HepG2 (cell line): Measurements from ENCODE around the gene POLN. TPM values are rescaled to one million over a fixed set of nuclear protein-coding genes. Genes with fewer than 3 reads are reported as not detected.

Source experiments
- AGO2 ChIP-seq: fragments of 200-400 bp; formaldehyde crosslinking; optimal IDR thresholded peaks from 2 replicates; pipeline ENCODE3; 2017; ENCODE audit warnings: mild to moderate bottlenecking, low read depth, low read length, moderate library complexity
- ARID2 ChIP-seq: sonication (generic); formaldehyde crosslinking; IDR thresholded peaks from 2 replicates; pipeline ENCODE4 v1.8.1; 2022; ENCODE audit warnings: mild to moderate bottlenecking, missing genetic modification reagents, borderline replicate concordance
- ASH2L ChIP-seq: fragments of 300-600, 200-600 bp; sonication (generic); IDR thresholded peaks from 2 replicates; pipeline ENCODE4 v1.7.0; 2017; ENCODE audit warnings: low read depth, mild to moderate bottlenecking, moderate library complexity, mixed read lengths, low read length; ENCODE audit not compliant: insufficient read length
- CCDC6 ChIP-seq: sonication (generic); formaldehyde crosslinking; IDR thresholded peaks from 2 replicates; pipeline ENCODE4 v1.8.1; 2022; ENCODE audit warnings: mild to moderate bottlenecking, missing genetic modification reagents, moderate library complexity
- CTCF ChIP-seq: sonication (generic); formaldehyde crosslinking; IDR thresholded peaks from 2 replicates; pipeline ENCODE4 v1.5.0; 2020; ENCODE audit warnings: mild to moderate bottlenecking, missing genetic modification reagents, moderate library complexity
- DPF2 ChIP-seq: sonication (generic); formaldehyde crosslinking; IDR thresholded peaks from 2 replicates; pipeline ENCODE4 v1.4.0; 2020; ENCODE audit warnings: mild to moderate bottlenecking, low read depth, missing genetic modification reagents, borderline replicate concordance
- FOXM1 ChIP-seq: sonication (generic); formaldehyde crosslinking; IDR thresholded peaks from 2 replicates; pipeline ENCODE4 v1.5.0; 2020; ENCODE audit warnings: missing genetic modification reagents
- GTF3A ChIP-seq: sonication (generic); formaldehyde crosslinking; conservative IDR thresholded peaks from 2 replicates; pipeline ENCODE4 v1.4.0; 2020; ENCODE audit warnings: mild to moderate bottlenecking, missing genetic modification reagents
- KMT2A ChIP-seq: sonication (generic); formaldehyde crosslinking; IDR thresholded peaks from 2 replicates; pipeline ENCODE4 v1.4.0; 2020; ENCODE audit warnings: missing genetic modification reagents
- LBX2 ChIP-seq: sonication (generic); formaldehyde crosslinking; IDR thresholded peaks from 2 replicates; pipeline ENCODE4 v1.5.0; 2020; ENCODE audit warnings: missing genetic modification reagents, mild to moderate bottlenecking, borderline replicate concordance
- MED8 ChIP-seq: sonication (generic); formaldehyde crosslinking; IDR thresholded peaks from 2 replicates; pipeline ENCODE4 v1.8.1; 2023; ENCODE audit warnings: mild to moderate bottlenecking, missing genetic modification reagents; ENCODE audit not compliant: insufficient replicate concordance
- NPAS2 ChIP-seq: sonication (generic); formaldehyde crosslinking; IDR thresholded peaks from 2 replicates; pipeline ENCODE4 v1.8.0; 2022; ENCODE audit warnings: mild to moderate bottlenecking, missing genetic modification reagents, borderline replicate concordance
- NR2F2 ChIP-seq: IDR thresholded peaks from 2 replicates; pipeline ENCODE4 v1.6.1; 2012; ENCODE audit warnings: low read depth, inconsistent platforms, borderline replicate concordance
- POLR2A ChIP-seq, 2 experiments: IDR thresholded peaks; 2 replicates each; pipeline ENCODE4 v1.6.1; 2011; ENCODE audit warnings: low read depth in 2 of 2, low read length in 2 of 2, mild to moderate bottlenecking in 1 of 2, moderate library complexity in 1 of 2; ENCODE audit not compliant: insufficient read depth in 1 of 2
- RBM39 ChIP-seq: fragments of 200-400 bp; formaldehyde crosslinking; IDR thresholded peaks from one replicate; pipeline ENCODE4 v1.6.1; 2018; ENCODE audit warnings: antibody characterized with exemption, mild to moderate bottlenecking, low read depth, low read length; ENCODE audit not compliant: poor library complexity, severe bottlenecking
- SAP130 ChIP-seq: IDR thresholded peaks from 2 replicates; pipeline ENCODE4 v1.6.1; 2016; ENCODE audit warnings: low read depth
- SATB2 ChIP-seq: sonication (generic); formaldehyde crosslinking; IDR thresholded peaks from 2 replicates; pipeline ENCODE4 v1.5.0; 2020; ENCODE audit warnings: missing genetic modification reagents
- SETDB1 ChIP-seq: sonication (generic); formaldehyde crosslinking; IDR thresholded peaks from 2 replicates; pipeline ENCODE4 v1.5.1; 2020; ENCODE audit warnings: missing genetic modification reagents, mild to moderate bottlenecking, borderline replicate concordance
- SIX4 ChIP-seq: sonication (generic); formaldehyde crosslinking; IDR thresholded peaks from 2 replicates; pipeline ENCODE4 v1.4.0; 2020; ENCODE audit warnings: missing genetic modification reagents
- SOX6 ChIP-seq, 2 experiments: fragments of 450-650 bp in 1 of 2; sonication (generic) in 1 of 2; formaldehyde crosslinking in 1 of 2; IDR thresholded peaks; 2 replicates each; pipeline versions ENCODE4 v1.4.0 to v1.6.1; 2017 to 2020; ENCODE audit warnings: antibody characterized with exemption in 1 of 2, mild to moderate bottlenecking in 1 of 2, missing genetic modification reagents in 1 of 2
- THAP7 ChIP-seq: sonication (generic); formaldehyde crosslinking; IDR thresholded peaks from 2 replicates; pipeline ENCODE4 v1.8.1; 2023; ENCODE audit warnings: mild to moderate bottlenecking, missing genetic modification reagents
- ZKSCAN5 ChIP-seq: sonication (generic); formaldehyde crosslinking; IDR thresholded peaks from 2 replicates; pipeline ENCODE4 v1.5.1; 2020; ENCODE audit warnings: mild to moderate bottlenecking, missing genetic modification reagents
- ZNF256 ChIP-seq: sonication (generic); formaldehyde crosslinking; conservative IDR thresholded peaks from 2 replicates; pipeline ENCODE4 v1.4.0; 2020; ENCODE audit warnings: missing genetic modification reagents
- ZNF263 ChIP-seq: sonication (generic); formaldehyde crosslinking; IDR thresholded peaks from 2 replicates; pipeline ENCODE4 v1.4.0; 2020; ENCODE audit warnings: missing genetic modification reagents
- ZNF30 ChIP-seq: sonication (generic); formaldehyde crosslinking; IDR thresholded peaks from 2 replicates; pipeline ENCODE4 v1.5.0; 2020; ENCODE audit warnings: mild to moderate bottlenecking, missing genetic modification reagents
- ZNF326 ChIP-seq: sonication (generic); formaldehyde crosslinking; IDR thresholded peaks from 2 replicates; pipeline ENCODE4 v1.4.0; 2020; ENCODE audit warnings: missing genetic modification reagents, borderline replicate concordance
- ZNF441 ChIP-seq: sonication (generic); formaldehyde crosslinking; IDR thresholded peaks from 2 replicates; pipeline ENCODE4 v1.7.0; 2021; ENCODE audit warnings: missing genetic modification reagents, borderline replicate concordance
- ZNF558 ChIP-seq: sonication (generic); formaldehyde crosslinking; IDR thresholded peaks from 2 replicates; pipeline ENCODE4 v1.9.0; 2022; ENCODE audit warnings: mild to moderate bottlenecking, missing genetic modification reagents, borderline replicate concordance
- ZNF570 ChIP-seq: sonication (generic); formaldehyde crosslinking; IDR thresholded peaks from 2 replicates; pipeline ENCODE4 v1.4.0; 2020; ENCODE audit warnings: mild to moderate bottlenecking, missing genetic modification reagents, borderline replicate concordance
- ZNF605 ChIP-seq: sonication (generic); formaldehyde crosslinking; IDR thresholded peaks from 2 replicates; pipeline ENCODE4 v1.8.0; 2022; ENCODE audit warnings: mild to moderate bottlenecking, missing genetic modification reagents
- ZNF776 ChIP-seq: sonication (generic); formaldehyde crosslinking; IDR thresholded peaks from 2 replicates; pipeline ENCODE4 v1.4.0; 2020; ENCODE audit warnings: mild to moderate bottlenecking, missing genetic modification reagents
- polyA plus RNA-seq, 8 experiments: library from polyadenylated mRNA; depleted of rRNA in 3 of 8; stranded (reverse) in 7 of 8; unstranded in 1 of 8; fragments of >200 nt; fragmentation: Illumina TruSeq in 4 of 8; extraction: Trizol in 4 of 8; gene quantifications; 2 replicates each; pipeline versions ENCODE4 v1.2.1 to v1.2.3, GENCODE V29; 2011 to 2016; ENCODE audit warnings: low read depth in 4 of 8, missing spikeins in 1 of 8, mixed read lengths in 1 of 8; ENCODE audit not compliant: insufficient read depth in 1 of 8
- total RNA-seq, 5 experiments: library from RNA; depleted of rRNA; stranded (reverse); fragments of >200 nt; fragmentation: Illumina TruSeq; extraction: Trizol; gene quantifications; 2 replicates each; pipeline ENCODE4 v1.2.3, GENCODE V29; 2016; ENCODE audit warnings: low read depth in 1 of 5

The POLN gene
- total and polyA plus RNA-seq, 2 of the 13 experiments (the other 11 are each of a cell fraction or from before 2014, with no cell fraction given): 0.93 to 1.5 TPM

- TF ChIP-seq DPF2 (CRISPR knock-in tag) (0 out of 2 replicates have a peak, but pooled peaks have one; percentile 16), ZNF441 (CRISPR knock-in tag) (no peak), ZNF570 (CRISPR knock-in tag) (no peak), SATB2 (no peak), SETDB1 (CRISPR knock-in tag) (no peak), ARID2 (CRISPR knock-in tag) (no peak), CCDC6 (CRISPR knock-in tag) (no peak), CTCF (no peak), GTF3A (CRISPR knock-in tag) (no peak), SAP130 (peak; percentile 60), KMT2A (CRISPR knock-in tag) (no peak), SIX4 (CRISPR knock-in tag) (no peak), ZNF776 (no peak), LBX2 (CRISPR knock-in tag) (no peak), FOXM1 (no peak), ZNF256 (CRISPR knock-in tag) (no peak), RBM39 (no peak), ZNF263 (no peak), ZNF605 (no peak), SOX6 (IDR thresholded peaks at IDR 0.05) (no peak), SOX6 (CRISPR knock-in tag; IDR thresholded peaks at IDR 0.05) (peak; percentile 41), POLR2A (IDR thresholded peaks at IDR 0.05; ENCODE audit: insufficient read depth in 1 of 2, low read depth in 2 of 2, low read length in 2 of 2) (no peak), ZNF30 (CRISPR knock-in tag) (no peak), ASH2L (no peak), ZNF558 (CRISPR knock-in tag) (no peak), ZNF326 (CRISPR knock-in tag) (no peak), NR2F2 (peak; percentile 48; the same call in 1 of the 2 replicates), AGO2 (no peak), ZKSCAN5 (CRISPR knock-in tag) (no peak), MED8 (CRISPR knock-in tag) (no peak), THAP7 (CRISPR knock-in tag) (no peak), NPAS2 (CRISPR knock-in tag) (no peak)
These were observed 69.2 kb downstream of the POLN start (continued) for GRCh38 chr4:2172627-2173231.
